GM12864 (cell line): ENCODE measurements around the gene DCC.

Experiments used
- DNase-seq: peaks from one replicate; pipeline ENCODE4 v3.0.0-alpha.2; 2011; ENCODE audit warnings: low read depth
- H3K4me3 ChIP-seq: 2 replicates; pipeline ENCODE4 v1.5.1; 2011; ENCODE audit warnings: mild to moderate bottlenecking, low read depth, low read length, control low read depth
- CTCF ChIP-seq: IDR thresholded peaks from 2 replicates; pipeline ENCODE4 v1.5.1; 2011; ENCODE audit warnings: low read depth, mild to moderate bottlenecking, moderate library complexity, low read length, control low read depth, inconsistent platforms; ENCODE audit errors: missing control alignments

DCC gene

GRCh38 chr18:52845036-52845435 lies 505.0 kb downstream of the DCC start:
- no peak for TF ChIP-seq CTCF
- no peak for DNase-seq
- no peak overlapping the region for H3K4me3 ChIP-seq

GRCh38 chr18:52850031-52850560 lies 510.1 kb downstream of the DCC start:
- TF ChIP-seq CTCF, result no peak

DNA sequence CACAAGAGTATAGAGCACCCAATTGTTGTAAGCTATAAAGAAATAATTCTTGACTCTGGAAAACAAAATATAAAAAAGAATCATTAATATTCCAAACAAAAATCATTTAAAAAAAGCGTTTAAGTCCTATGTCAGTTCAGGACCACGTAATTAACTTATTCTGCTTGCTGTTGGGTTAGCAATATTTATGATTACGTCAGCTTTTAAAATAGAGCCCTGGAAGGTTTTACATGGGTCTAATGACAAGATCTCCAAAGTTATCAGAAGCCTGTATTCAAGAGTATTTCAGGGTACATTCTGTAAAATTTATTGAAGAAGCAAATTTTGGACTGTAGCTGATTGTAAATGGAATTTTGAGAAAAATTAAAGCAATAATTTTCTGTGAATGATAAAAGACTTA lies 521.6 kb downstream of the DCC start:
- no peak overlapping the region for H3K4me3 ChIP-seq
- no peak for DNase-seq
- TF ChIP-seq CTCF, result no peak

More at GRCh38 chr18:52850031-52850560, 510.1 kb downstream of the DCC start:
- H3K4me3 ChIP-seq, result no peak overlapping the region
- DNase-seq, result no peak

GRCh38 chr18:52869349-52869923 lies 529.4 kb downstream of the DCC start:
- DNase-seq, result no peak
- no peak overlapping the region for H3K4me3 ChIP-seq
- no peak for TF ChIP-seq CTCF

GRCh38 chr18:52869942-52870907 lies 530.2 kb downstream of the DCC start:
- TF ChIP-seq CTCF, result no peak
- no peak overlapping the region for H3K4me3 ChIP-seq
- no peak for DNase-seq

DNA sequence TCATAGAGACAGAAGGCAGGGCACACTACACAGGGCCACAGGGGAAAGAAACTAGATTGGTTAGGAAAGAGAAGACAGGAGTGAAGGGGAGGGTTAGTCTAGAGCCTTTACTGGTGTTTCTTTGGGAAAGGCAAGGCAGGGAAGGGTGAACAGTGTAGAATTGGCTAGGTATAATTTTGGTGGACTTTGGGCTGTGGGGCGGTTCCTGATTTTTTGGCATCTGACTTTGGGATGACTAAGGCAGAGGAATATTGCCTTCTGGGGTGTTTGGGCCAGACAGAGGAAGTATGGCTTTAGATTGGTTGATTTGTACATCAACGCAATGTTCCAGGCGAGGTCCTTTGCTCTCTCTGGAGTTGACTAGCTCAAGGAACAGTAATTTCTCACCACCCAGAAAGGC lies 534.8 kb downstream of the DCC start:
- no peak for DNase-seq
- H3K4me3 ChIP-seq, result no peak overlapping the region
- no peak for TF ChIP-seq CTCF
